Right kidney (tissue), 1 donor: ENCODE results near the gene AS3MT.
"Not testable (repeated sequence)": the region's sequence is repeated elsewhere in the genome, so short reads cannot be mapped to it uniquely, and the experiment has no call there.

Source experiments
- DNase-seq: peaks from one replicate; pipeline ENCODE4 v3.0.0-alpha.2; 2016

Gene AS3MT

GRCh38 chr10:102855731-102856436, 13.4 kb upstream of the AS3MT start:
- not testable (repeated sequence) for DNase-seq

- DNase-seq: no peak
Measured at GRCh38 chr10:102856758-102857424, 12.4 kb upstream of the AS3MT start.

DNA sequence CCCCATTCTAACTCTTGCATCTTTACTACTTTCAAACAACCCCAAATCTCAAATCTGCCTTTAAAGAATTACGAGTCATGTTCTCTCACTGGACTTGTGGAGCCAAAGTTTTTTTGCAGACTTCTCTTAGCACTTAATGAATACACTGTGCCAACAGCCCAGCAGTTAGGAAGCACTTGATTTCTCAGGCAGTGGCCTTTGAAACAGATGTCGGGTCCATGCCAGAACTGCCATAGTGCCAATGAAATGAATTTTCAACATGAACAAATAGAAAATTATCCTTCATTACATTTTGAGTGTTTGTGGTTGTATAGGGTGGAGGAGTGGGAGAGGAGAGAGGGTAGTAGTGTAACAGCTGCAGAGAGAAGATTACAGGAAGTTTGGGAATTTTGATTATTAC, 9.4 kb upstream of the AS3MT start:
- no peak for DNase-seq

DNA sequence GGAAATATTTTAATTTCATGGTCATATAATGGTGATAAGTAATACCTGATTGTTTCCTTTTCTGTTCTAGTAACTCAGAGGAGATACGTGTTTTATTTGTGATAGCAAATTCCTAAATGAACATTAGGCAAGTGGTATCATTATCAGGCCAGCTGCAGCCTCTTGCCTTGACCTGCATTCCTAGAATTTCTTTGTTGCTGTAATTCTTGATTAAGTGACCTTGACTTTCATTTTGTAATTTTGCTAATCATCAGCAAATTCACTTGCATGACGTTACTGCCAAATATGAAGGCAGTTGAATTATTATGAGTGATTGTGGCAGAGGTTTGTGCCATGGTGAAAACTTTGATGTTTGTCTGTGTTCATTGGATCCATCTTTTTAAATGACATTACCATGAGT, 5.6 kb upstream of the AS3MT start:
- DNase-seq: no peak

GRCh38 chr10:102865620-102866019, 3.6 kb upstream of the AS3MT start:
- no peak for DNase-seq

DNA sequence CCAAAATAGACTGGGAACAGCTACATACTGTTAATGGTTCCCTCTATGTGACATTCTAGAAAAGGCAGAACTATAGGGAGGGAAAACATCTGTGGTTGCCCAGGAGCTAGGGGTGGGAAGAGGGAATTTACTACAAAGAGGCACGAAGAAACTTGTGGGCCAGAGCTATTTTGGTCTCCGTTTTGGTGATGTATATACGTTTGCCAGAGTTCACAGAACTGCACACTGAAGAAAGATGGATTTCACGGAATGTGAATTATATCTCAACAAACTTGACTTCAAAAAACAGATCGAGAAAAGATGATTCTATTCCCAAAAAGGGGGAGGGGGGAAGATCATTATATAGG, 386 bp upstream of the AS3MT start:
- no peak for DNase-seq

- DNase-seq: no peak
Measured at GRCh38 chr10:102870221-102870620, 951 bp downstream of the AS3MT start.

DNA sequence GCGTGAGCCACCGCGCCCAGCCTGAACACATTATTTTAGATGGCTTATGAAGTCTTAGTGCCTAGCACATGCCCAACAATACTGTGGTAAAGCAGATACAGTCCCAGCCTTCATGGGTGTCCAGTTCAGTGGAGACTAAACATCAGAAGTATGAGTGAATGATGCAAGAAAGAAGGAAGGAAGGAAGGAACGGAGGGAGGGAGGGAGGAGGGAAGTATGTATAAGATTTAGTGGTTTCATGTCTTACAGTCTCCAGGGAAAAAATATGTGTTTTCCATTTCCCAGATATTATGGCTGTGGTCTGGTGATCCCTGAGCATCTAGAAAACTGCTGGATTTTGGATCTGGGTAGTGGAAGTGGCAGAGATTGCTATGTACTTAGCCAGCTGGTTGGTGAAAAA, 2.9 kb downstream of the AS3MT start:
- DNase-seq: no peak

DNA sequence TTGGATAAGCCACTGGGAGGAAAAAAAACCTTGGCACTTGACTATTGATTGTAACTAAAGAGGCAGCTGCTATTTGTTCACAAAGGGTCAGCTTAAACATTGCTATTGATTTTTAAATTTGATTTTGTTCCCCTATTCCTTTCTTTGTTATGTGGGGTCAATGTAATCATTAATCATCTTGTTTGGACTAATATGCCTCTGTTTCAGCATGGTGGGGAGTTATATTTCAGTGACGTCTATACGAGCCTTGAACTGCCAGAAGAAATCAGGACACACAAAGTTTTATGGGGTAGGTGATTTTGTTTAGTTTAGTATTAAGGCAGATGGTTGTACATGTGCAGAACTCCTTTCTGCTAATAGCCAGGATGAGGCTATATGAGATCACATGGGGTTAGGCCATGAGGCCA, 7.5 kb downstream of the AS3MT start:
- DNase-seq: no peak

DNA sequence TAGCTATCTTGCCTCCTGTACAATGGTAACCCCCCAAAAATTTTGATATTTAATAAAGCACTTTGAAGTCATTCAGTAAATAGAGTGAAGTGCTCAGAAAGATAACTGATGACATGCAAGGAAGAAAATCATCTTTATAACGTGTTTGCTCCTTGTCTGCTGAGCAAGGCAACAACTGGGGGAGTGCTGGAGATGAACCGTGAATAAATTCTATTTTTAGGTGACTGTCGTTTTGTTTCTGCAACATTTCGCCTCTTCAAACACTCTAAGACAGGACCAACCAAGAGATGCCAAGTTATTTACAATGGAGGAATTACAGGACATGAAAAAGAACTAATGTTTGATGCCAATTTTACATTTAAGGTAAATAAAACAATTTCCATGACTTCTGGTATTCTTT, 9.4 kb downstream of the AS3MT start:
- DNase-seq: no peak

DNA sequence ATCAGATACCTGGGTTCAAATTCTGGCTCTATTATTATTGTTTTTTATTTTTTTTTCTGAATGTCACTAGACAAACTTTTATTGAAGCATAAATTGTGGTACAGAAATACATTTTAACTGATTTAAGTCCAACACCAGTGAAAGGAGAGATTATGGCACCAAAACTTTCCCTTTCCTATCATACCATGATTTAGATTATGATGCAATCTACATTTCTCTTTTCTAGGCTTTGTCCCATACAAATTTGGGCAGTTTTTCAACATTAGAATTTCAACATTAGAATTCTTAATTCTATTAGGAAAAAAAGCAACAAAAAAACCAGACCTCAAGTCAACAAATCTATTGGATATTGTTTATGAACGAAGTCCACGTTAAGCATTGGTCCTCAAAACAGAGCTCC, 11.0 kb downstream of the AS3MT start:
- DNase-seq: no peak

DNA sequence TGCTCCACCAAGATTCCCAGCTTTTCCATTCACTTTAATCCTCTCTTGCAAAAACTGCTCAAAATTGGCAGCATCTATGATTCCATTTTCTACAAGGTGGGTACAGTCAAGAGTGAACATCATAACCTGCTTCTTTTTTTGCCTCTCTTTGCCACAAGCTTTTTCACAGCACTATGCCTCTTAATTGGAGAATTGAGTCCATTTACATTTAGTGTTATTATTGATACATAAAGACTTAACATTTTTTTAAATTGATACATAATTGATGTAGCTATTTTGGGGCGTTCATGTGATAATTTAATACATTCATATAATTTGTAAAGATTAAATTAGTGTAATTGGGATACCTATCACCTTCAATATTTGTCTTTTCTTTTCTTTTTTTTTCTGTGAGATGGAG, 18.8 kb downstream of the AS3MT start:
- no peak for DNase-seq

- DNase-seq: no peak
Measured at GRCh38 chr10:102894466-102895213, 25.4 kb downstream of the AS3MT start.

DNA sequence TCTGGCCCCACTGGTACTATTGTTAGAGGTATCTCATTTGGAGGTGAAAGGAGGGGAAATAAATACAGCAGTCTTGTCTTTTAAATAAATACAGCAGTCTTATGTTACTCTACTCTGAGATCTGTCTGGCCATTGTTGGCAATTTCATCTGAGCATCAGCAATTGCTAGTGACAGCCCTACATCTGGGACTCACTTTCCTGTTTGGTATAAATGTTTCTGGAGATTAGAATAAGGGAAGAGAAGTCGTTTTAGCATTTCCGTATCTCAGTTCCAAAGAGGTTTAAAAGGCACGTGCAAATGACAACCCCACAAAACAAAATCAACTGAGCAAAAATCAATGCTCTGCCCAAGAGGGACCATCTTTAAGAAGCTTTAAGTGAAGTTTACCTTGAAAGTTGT, 30.7 kb downstream of the AS3MT start:
- DNase-seq: no peak

DNA sequence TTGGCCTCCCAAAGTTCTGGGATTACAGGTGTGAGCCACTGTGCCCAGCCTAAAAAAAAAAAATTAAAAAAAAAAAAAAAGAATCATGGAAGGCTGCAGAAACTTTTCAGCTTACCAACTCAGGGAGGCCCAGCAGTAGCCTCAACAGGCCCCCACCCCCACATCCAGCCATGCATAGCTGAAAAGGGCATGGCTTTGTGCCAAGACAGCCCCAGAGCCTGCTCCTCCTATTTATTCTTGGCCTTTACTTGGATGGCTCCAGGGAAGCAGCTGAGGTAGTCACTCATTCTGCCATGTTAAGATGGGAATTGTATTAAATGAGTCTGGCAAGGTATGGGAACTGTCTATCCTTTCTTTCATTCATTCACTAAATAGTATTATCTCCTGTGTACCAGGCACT, 35.1 kb downstream of the AS3MT start:
- no peak for DNase-seq

DNA sequence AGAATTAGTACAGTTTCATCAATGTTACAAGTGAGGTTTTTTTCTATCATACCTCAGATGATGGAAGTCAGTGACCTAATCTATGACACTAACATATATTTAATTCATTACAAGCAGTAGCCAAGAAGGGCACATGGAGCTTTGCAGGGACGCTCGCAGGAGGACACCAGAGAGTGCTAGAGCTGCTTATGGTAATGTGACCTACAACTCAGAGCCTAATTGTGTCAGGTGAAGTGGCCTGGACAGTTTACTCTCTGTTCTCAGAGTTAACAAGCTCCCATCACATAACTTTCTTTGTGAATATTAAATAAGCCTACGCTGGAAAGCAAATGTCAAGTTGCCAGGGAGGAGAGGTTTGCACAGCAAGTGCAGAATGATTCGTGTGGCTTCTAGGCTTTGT, 37.2 kb downstream of the AS3MT start:
- no peak for DNase-seq

GRCh38 chr10:102914781-102915180, 45.5 kb downstream of the AS3MT start:
- no peak for DNase-seq

GRCh38 chr10:102916173-102916572, 46.9 kb downstream of the AS3MT start:
- no peak for DNase-seq

DNA sequence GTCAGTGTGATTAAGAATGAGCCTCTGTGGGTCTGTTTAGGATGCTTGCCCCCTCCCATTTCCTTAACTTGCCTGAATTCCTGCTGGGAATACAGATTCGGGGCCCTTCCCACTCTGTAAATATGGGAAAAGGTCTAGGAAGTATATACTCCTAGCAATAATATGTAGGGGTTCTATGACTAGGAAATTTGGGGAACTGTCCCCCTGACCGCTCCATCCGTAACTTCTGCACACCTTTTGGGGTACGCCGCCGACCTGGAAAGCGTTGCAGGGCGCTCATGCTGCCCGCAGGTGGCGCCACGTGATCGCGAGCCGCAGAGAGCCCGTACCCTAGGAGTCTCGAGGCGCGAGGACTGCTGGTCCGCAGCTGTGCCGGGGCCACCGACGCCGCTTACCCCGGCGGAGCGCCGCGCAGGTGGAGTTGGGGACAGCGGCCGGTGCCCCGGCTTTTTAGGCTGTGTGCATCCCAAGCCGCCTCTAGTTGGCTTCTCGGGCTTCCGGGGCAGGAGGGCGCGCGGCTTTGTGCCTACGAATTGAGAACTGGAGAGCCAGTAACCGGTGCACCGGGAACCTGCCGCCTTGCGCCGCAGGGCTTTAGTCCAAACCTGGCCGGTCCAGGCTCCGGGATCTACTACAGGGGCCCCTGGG, 48.2 kb downstream of the AS3MT start:
- DNase-seq: peak; percentile 96

DNA sequence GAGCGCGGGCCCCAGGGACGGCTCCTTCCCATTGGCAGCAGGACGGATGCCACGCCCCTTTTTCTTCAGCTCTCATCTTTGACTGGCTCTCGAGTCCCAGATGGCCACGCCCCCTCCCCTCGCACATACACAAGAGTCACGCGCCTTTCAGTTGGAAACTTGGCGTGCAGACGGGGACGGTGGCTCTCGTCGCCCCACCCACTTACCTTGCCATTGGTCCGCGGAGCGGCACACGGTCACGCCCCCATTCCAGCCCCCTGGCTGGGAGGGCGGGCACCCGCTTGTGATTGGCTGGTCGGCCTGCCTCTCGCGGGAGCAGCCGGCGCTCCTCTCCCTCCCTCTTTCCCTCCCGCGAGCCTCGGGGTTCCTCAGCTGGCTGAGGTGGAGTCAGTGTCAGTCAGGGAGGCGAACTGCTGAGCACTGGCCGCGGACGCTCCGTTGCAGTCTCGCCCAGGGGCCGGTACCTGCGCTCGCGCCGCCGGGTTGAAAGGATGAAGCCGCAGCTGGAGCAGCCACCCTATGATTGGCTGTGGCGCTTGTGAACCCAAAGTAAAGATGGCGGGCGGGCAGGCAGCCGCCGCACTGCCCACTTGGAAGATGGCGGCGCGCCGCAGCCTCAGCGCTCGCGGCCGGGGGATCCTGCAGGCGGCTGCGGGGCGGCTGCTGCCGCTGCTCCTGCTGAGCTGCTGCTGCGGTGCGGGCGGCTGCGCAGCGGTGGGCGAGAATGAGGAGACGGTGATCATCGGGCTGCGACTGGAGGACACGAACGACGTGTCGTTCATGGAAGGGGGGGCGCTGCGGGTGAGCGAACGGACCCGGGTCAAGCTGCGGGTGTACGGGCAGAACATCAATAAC, 48.9 kb downstream of the AS3MT start, which contains the start of gene CNNM2:
Gene CNNM2 (plus strand): TSS at position 333 of the 855 bp plus-strand sequence. CDS start 187 bp downstream, at position 520.
- DNase-seq: peak; percentile 100

DNA sequence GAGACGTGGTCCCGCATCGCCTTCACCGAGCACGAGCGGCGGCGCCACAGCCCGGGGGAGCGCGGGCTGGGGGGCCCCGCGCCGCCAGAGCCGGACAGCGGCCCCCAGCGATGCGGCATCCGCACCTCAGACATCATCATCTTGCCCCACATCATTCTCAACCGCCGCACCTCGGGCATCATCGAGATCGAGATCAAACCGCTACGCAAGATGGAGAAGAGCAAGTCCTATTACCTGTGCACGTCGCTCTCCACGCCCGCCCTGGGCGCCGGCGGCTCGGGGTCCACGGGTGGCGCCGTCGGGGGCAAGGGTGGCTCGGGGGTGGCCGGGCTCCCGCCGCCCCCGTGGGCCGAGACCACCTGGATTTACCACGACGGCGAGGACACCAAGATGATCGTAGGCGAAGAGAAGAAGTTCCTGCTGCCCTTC, 49.6 kb downstream of the AS3MT start:
- no peak for DNase-seq
